CD14-positive monocyte (primary cell): ENCODE results near the gene PDZK1. TPM values are rescaled to one million over a fixed set of nuclear protein-coding genes. Genes with fewer than 3 reads are reported as not detected.
"Not testable (repeated sequence)": the region's sequence is repeated elsewhere in the genome, so short reads cannot be mapped to it uniquely, and the experiment has no call there.

Experiments used
- DNase-seq, 3 donors: peaks; one replicate each; pipeline ENCODE4 v3.0.0-alpha.2; 2011 to 2022
- H2AFZ ChIP-seq: 2 replicates; pipeline ENCODE4 v1.6.0; 2012; ENCODE audit warnings: mild to moderate bottlenecking, low read depth, low read length, inconsistent platforms; ENCODE audit not compliant: insufficient read depth, poor library complexity, severe bottlenecking
- H3K27ac ChIP-seq, 2 donors: 1 replicate in 1 of 2; 2 replicates in 1 of 2; pipeline ENCODE4 v1.5.1; 2012 to 2013; ENCODE audit warnings: low read length in 2 of 2, control low read depth in 1 of 2, inconsistent platforms in 1 of 2, low read depth in 1 of 2, mild to moderate bottlenecking in 1 of 2
- H3K27me3 ChIP-seq, 2 donors: one replicate each; pipeline versions ENCODE4 v1.6.0 to v1.6.1; 2011 to 2013; ENCODE audit warnings: low read length in 2 of 2; ENCODE audit not compliant: control insufficient read depth in 2 of 2, insufficient read depth in 2 of 2
- H3K36me3 ChIP-seq, 2 donors: replicated peaks in 1 of 2; 1 replicate in 1 of 2; 2 replicates in 1 of 2; pipeline versions ENCODE4 v1.5.1 to v1.6.1; 2012 to 2013; ENCODE audit warnings: low read length in 2 of 2, control low read depth in 1 of 2, inconsistent platforms in 1 of 2, mild to moderate bottlenecking in 1 of 2; ENCODE audit not compliant: insufficient read depth in 2 of 2, control insufficient read depth in 1 of 2
- H3K4me1 ChIP-seq, 2 donors: 1 replicate in 1 of 2; 2 replicates in 1 of 2; pipeline versions ENCODE4 v1.5.1 to v1.6.1; 2012 to 2013; ENCODE audit warnings: low read length in 2 of 2, control low read depth in 1 of 2, inconsistent platforms in 1 of 2, mild to moderate bottlenecking in 1 of 2, moderate library complexity in 1 of 2; ENCODE audit not compliant: insufficient read depth in 2 of 2, control insufficient read depth in 1 of 2
- H3K4me2 ChIP-seq: replicated peaks from 2 replicates; pipeline ENCODE3; 2012; ENCODE audit warnings: low read length, moderate library complexity, mild to moderate bottlenecking; ENCODE audit not compliant: poor library complexity, severe bottlenecking; ENCODE audit errors: extremely low read depth
- H3K4me3 ChIP-seq, 3 experiments: fragments of 200-600 bp in 1 of 3; sonication (generic) in 1 of 3; replicated peaks in 1 of 3; 1 replicate in 2 of 3; 2 replicates in 1 of 3; pipeline ENCODE4 v1.5.1; 2011 to 2013; ENCODE audit warnings: low read length in 3 of 3, mild to moderate bottlenecking in 3 of 3, control low read depth in 2 of 3, low read depth in 2 of 3, inconsistent platforms in 1 of 3, moderate library complexity in 1 of 3
- H3K79me2 ChIP-seq: 2 replicates; pipeline ENCODE4 v1.6.0; 2012; ENCODE audit warnings: mild to moderate bottlenecking, control low read depth, inconsistent platforms, low read length, moderate library complexity; ENCODE audit not compliant: insufficient read depth
- H3K9ac ChIP-seq: 2 replicates; pipeline ENCODE4 v1.6.0; 2017; ENCODE audit warnings: low read length, mild to moderate bottlenecking; ENCODE audit not compliant: insufficient read depth, poor library complexity, severe bottlenecking
- H3K9me3 ChIP-seq, 2 donors: replicated peaks in 1 of 2; 1 replicate in 1 of 2; 2 replicates in 1 of 2; pipeline versions ENCODE4 v1.5.1 to v1.6.1; 2012 to 2013; ENCODE audit warnings: low read length in 2 of 2, control low read depth in 1 of 2; ENCODE audit not compliant: control insufficient read depth in 1 of 2, insufficient read depth in 1 of 2
- H4K20me1 ChIP-seq: 2 replicates; pipeline ENCODE4 v1.6.0; 2012; ENCODE audit warnings: mild to moderate bottlenecking, low read length, control low read depth, moderate library complexity; ENCODE audit not compliant: insufficient read depth
- H3K27ac Mint-ChIP-seq, 7 donors: one replicate each; pipeline ENCODE4 v1.8.0; 2020; ENCODE audit warnings: mild to moderate bottlenecking in 7 of 7, mixed read lengths in 7 of 7, moderate library complexity in 6 of 7, inconsistent platforms in 2 of 7
- H3K27me3 Mint-ChIP-seq, 3 donors: one replicate each; pipeline ENCODE4 v1.8.0; 2021 to 2022; ENCODE audit warnings: low read depth in 3 of 3, mild to moderate bottlenecking in 3 of 3, mixed read lengths in 3 of 3, moderate library complexity in 3 of 3, inconsistent platforms in 1 of 3
- H3K36me3 Mint-ChIP-seq, 2 donors: one replicate each; pipeline ENCODE4 v1.8.0; 2020; ENCODE audit warnings: mixed read lengths in 2 of 2, inconsistent platforms in 1 of 2, mild to moderate bottlenecking in 1 of 2
- H3K4me1 Mint-ChIP-seq: one replicate; pipeline ENCODE4 v1.8.0; 2020; ENCODE audit warnings: mild to moderate bottlenecking, mixed read lengths
- H3K4me3 Mint-ChIP-seq, 2 donors: one replicate each; pipeline ENCODE4 v1.8.0; 2020; ENCODE audit warnings: mild to moderate bottlenecking in 2 of 2, mixed read lengths in 2 of 2, moderate library complexity in 1 of 2
- H3K9me3 Mint-ChIP-seq, 7 donors: one replicate each; pipeline ENCODE4 v1.8.0; 2020 to 2022; ENCODE audit warnings: mixed read lengths in 7 of 7, mild to moderate bottlenecking in 6 of 7, moderate library complexity in 6 of 7, inconsistent platforms in 2 of 7
- CTCF ChIP-seq: fragments of 200-600 bp; IDR thresholded peaks from one replicate; pipeline ENCODE4 v1.8.0; 2022; ENCODE audit warnings: antibody characterized with exemption, mild to moderate bottlenecking
- WGBS: methylation state at CpG from one replicate; pipeline ENCODE4 v1.1.5; 2013; ENCODE audit warnings: missing lambda C conversion rate; ENCODE audit not compliant: insufficient coverage; 5-methylcytosine and 5-hydroxymethylcytosine counted together
- intact Hi-C, 2 donors: fragments of 100-400 bp; cut with micrococcal nuclease; formaldehyde crosslinking; loops; one replicate each; pipeline versions ENCODE4 v1.15.0 to v1.15.1; 2023
- polyA plus RNA-seq, 3 donors: library from polyadenylated mRNA; depleted of rRNA in 1 of 3; unstranded in 2 of 3; stranded (reverse) in 1 of 3; fragments of 300-500 nt in 2 of 3; fragments of >200 nt in 1 of 3; fragmentation: Illumina TruSeq in 2 of 3; gene quantifications; 1 replicate in 2 of 3; 2 replicates in 1 of 3; pipeline ENCODE4 v1.2.3, GENCODE V29; 2012 to 2021

Gene PDZK1
- polyA plus RNA-seq, 3 donors = 0.04 TPM; not detected in 2

DNA sequence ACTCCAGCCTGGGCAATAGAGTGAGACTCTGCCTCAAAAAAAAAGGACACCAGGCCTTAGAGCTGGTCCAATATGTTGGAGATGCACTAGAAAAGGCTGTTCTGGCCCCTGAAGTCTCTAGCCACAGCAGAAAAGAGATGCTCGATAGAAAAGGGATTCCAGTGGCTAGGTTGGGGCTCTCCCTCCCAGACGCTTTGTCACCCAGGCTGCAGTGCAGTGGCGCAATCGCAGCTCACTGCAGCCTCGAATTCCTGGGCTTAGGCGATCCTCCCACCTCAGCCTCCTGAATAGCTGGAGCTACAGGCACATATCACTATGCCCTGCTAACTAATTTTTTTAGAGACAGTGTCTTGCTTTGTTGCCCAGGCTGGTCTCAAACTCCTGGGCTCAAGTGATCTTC is 18.2 kb downstream of the PDZK1 start:
- Histone ChIP-seq H3K4me1 (no peaks in the 10 kb centered on the region), H3K79me2 (no peaks in the 10 kb centered on the region), H3K27me3 (no peaks in the 10 kb centered on the region), H3K4me3 (no peak overlapping the region), H4K20me1 (no peaks in the 10 kb centered on the region), H3K9ac (no peak overlapping the region), H3K4me2 (no peak overlapping the region), H3K9me3 (no peaks in the 10 kb centered on the region), H3K36me3 (no peaks in the 10 kb centered on the region), H3K27ac (no peak overlapping the region), H2AFZ (no peak overlapping the region)
- H3K27me3 Mint-ChIP-seq = peaks cover under 1 to 3% (median 1%) of the 10 kb centered on the region in 3 donors
- peaks cover 0 to 4% of the 10 kb centered on the region in 2 donors for H3K36me3 Mint-ChIP-seq
- DNase-seq = no peak
- intact Hi-C loops = no loop called here
- peaks cover 0 to 2% (median 0%) of the 10 kb centered on the region in 7 donors for H3K9me3 Mint-ChIP-seq
- no peak overlapping the region for H3K27ac Mint-ChIP-seq
- 87% methylated on average over 6 of the region's 6 CpGs for WGBS
- peaks cover 20% of the 10 kb centered on the region for H3K4me1 Mint-ChIP-seq
- no peak overlapping the region for H3K4me3 Mint-ChIP-seq
- TF ChIP-seq CTCF = no peak

DNA sequence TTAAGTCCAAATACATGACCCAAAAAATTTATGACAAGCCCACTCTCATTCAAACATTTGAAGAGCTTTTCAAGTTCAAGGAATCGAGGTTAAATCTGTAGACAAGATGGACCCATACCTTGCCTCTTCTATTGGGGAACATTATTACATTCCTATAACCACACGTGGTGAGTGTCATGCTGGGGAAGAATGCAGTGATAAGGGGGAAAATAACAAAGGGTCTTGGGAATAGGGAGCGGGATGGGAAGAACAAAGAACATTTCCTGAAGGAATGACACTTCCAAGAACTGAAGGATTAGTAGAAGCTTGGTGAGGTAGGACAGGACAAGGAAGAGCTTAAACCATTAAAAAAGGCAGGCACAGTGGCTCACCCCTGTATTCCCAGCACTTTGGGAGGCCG is 18.8 kb downstream of the PDZK1 start:
- TF ChIP-seq CTCF = no peak
- Mint-ChIP-seq H3K27ac (peak overlapping the region in 1 of 7 donors; percentile 43), H3K36me3 (peaks cover 0 to 5% of the 10 kb centered on the region in 2 donors), H3K4me1 (peaks cover 20% of the 10 kb centered on the region), H3K4me3 (no peak overlapping the region), H3K27me3 (peaks cover 0 to 3% (median 1%) of the 10 kb centered on the region in 3 donors), H3K9me3 (peaks cover 0 to 2% (median 0%) of the 10 kb centered on the region in 7 donors)
- Histone ChIP-seq H4K20me1 (no peaks in the 10 kb centered on the region), H3K9ac (no peak overlapping the region), H3K4me2 (no peak overlapping the region), H3K27ac (no peak overlapping the region), H3K79me2 (no peaks in the 10 kb centered on the region), H3K4me1 (no peaks in the 10 kb centered on the region), H3K27me3 (no peaks in the 10 kb centered on the region), H3K36me3 (no peaks in the 10 kb centered on the region), H3K9me3 (no peaks in the 10 kb centered on the region), H3K4me3 (no peak overlapping the region), H2AFZ (no peak overlapping the region)
- DNase-seq = no peak
- 100% methylated on average over 2 of the region's 4 CpGs for WGBS
- intact Hi-C loops = no loop called here

GRCh38 chr1:145686078-145686477 is 21.1 kb downstream of the PDZK1 start:
- H4K20me1 ChIP-seq, H3K27me3 Mint-ChIP-seq, H3K4me3 ChIP-seq, H3K4me1 ChIP-seq, H3K4me2 ChIP-seq, H3K27me3 ChIP-seq, H3K27ac ChIP-seq, DNase-seq, H3K9ac ChIP-seq, H3K36me3 ChIP-seq, H3K9me3 Mint-ChIP-seq, H3K9me3 ChIP-seq, H3K79me2 ChIP-seq, H3K4me3 Mint-ChIP-seq, H2AFZ ChIP-seq, H3K27ac Mint-ChIP-seq, intact Hi-C loops, H3K36me3 Mint-ChIP-seq: not testable (repeated sequence)
- peaks cover 11% of the 10 kb centered on the region for H3K4me1 Mint-ChIP-seq
- WGBS = no CpG with 5 or more reads among the region's 1 CpG
